ENCODE data around the gene SHOC2. TPM values are rescaled to one million over a fixed set of nuclear protein-coding genes. Genes with fewer than 3 reads are reported as not detected.

The SHOC2 gene
- total and polyA plus RNA-seq, 2 of the 13 experiments (the other 11 are each of a cell fraction or from before 2014, with no cell fraction given), result 8.6 to 25.5 TPM

DNA sequence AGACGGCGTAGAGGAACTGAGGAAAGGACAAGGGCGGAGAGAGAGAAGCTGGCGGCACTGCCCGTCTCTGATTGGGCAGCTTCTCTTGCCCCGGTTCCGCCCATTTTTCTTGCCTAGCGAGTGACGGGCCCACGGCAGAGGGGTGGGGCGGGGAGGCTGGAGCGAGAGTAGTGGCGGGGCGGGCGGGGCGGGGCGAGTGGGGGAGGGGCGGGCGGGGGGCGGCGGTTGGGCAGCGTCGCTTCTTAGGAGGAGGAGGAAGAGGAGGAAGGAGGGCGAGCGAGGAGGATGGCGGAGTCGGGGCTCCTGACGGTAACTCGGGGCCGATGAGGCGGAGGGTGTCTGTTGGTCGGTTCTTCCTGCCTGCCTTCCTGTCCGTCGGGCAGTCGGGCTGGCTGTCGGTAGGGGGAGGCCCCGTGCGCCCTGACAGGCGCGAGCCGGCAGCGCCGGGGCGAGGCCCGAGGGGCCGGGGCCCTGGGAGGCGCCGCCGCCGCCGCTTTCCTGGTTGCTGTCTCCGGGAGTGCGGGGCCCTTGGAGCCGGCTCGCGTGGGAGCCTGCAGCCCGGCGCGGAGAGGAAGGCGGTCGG is at the start of gene SHOC2 (continued):
- TF ChIP-seq, protein P1, sequence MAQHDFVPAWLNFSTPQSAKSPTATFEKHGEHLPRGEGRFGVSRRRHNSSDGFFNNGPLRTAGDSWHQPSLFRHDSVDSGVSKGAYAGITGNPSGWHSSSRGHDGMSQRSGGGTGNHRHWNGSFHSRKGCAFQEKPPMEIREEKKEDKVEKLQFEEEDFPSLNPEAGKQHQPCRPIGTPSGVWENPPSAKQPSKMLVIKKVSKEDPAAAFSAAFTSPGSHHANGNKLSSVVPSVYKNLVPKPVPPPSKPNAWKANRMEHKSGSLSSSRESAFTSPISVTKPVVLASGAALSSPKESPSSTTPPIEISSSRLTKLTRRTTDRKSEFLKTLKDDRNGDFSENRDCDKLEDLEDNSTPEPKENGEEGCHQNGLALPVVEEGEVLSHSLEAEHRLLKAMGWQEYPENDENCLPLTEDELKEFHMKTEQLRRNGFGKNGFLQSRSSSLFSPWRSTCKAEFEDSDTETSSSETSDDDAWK (CRISPR knock-in tag; IDR thresholded peaks at IDR 0.05), result no peak
- TF ChIP-seq ZNF720 (CRISPR knock-in tag; IDR thresholded peaks at IDR 0.05), result no peak
- 0 out of 2 replicates have a peak, but pooled peaks have one; percentile 38 for TF ChIP-seq PCBP1 (IDR thresholded peaks at IDR 0.05; ENCODE audit: borderline replicate concordance, low read depth, low read length)
- TF ChIP-seq RFXANK (CRISPR knock-in tag; IDR thresholded peaks at IDR 0.05), result no peak
- TF ChIP-seq SIN3A (IDR thresholded peaks at IDR 0.05; ENCODE audit: borderline replicate concordance, low read depth, low read length), result peak; percentile 67; the same call in 1 of the 2 replicates
- TF ChIP-seq CEBPZ (IDR thresholded peaks at IDR 0.05; ENCODE audit: low read length), result no peak
- TF ChIP-seq MIER3 (CRISPR knock-in tag; IDR thresholded peaks at IDR 0.05; ENCODE audit: borderline replicate concordance), result no peak
- no peak for TF ChIP-seq MLLT10 (CRISPR knock-in tag; IDR thresholded peaks at IDR 0.05)
- TF ChIP-seq ZBTB2 (CRISPR knock-in tag; IDR thresholded peaks at IDR 0.05; ENCODE audit: low read depth), result no peak; the same call in 1 of the 2 replicates
- TF ChIP-seq NCOA5 (CRISPR knock-in tag; IDR thresholded peaks at IDR 0.05), result no peak
- TF ChIP-seq ZNF75D (CRISPR knock-in tag; IDR thresholded peaks at IDR 0.05; ENCODE audit: borderline replicate concordance), result no peak
- TF ChIP-seq, protein P2, sequence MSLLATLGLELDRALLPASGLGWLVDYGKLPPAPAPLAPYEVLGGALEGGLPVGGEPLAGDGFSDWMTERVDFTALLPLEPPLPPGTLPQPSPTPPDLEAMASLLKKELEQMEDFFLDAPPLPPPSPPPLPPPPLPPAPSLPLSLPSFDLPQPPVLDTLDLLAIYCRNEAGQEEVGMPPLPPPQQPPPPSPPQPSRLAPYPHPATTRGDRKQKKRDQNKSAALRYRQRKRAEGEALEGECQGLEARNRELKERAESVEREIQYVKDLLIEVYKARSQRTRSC (CRISPR knock-in tag; IDR thresholded peaks at IDR 0.05; ENCODE audit: low read depth), result no peak
- no peak for TF ChIP-seq IRF2 (CRISPR knock-in tag; IDR thresholded peaks at IDR 0.05)
- TF ChIP-seq SNAI1 (CRISPR knock-in tag; IDR thresholded peaks at IDR 0.05; ENCODE audit: borderline replicate concordance), result no peak
- TF ChIP-seq ZNF556 (CRISPR knock-in tag; IDR thresholded peaks at IDR 0.05; ENCODE audit: borderline replicate concordance), result no peak
- TF ChIP-seq, protein P3, sequence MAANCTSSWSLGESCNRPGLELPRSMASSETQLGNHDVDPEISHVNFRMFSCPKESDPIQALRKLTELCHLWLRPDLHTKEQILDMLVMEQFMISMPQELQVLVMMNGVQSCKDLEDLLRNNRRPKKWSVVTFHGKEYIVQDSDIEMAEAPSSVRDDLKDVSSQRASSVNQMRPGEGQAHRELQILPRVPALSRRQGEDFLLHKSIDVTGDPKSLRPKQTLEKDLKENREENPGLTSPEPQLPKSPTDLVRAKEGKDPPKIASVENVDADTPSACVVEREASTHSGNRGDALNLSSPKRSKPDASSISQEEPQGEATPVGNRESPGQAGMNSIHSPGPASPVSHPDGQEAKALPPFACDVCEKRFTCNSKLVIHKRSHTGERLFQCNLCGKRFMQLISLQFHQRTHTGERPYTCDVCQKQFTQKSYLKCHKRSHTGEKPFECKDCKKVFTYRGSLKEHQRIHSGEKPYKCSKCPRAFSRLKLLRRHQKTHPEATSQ (CRISPR knock-in tag; IDR thresholded peaks at IDR 0.05; ENCODE audit: borderline replicate concordance), result no peak
- TF ChIP-seq POLR2A (IDR thresholded peaks at IDR 0.05; ENCODE audit: insufficient read depth in 1 of 2, low read depth in 2 of 2, low read length in 2 of 2), result peak; percentile 55 to 90; a peak in 3 of 4 replicates
- no peak for TF ChIP-seq FOXA3 (CRISPR knock-in tag; IDR thresholded peaks at IDR 0.05)
- TF ChIP-seq ZNF788 (CRISPR knock-in tag; IDR thresholded peaks at IDR 0.05; ENCODE audit: borderline replicate concordance), result no peak; the same call in 1 of the 2 replicates
- TF ChIP-seq, protein P4, sequence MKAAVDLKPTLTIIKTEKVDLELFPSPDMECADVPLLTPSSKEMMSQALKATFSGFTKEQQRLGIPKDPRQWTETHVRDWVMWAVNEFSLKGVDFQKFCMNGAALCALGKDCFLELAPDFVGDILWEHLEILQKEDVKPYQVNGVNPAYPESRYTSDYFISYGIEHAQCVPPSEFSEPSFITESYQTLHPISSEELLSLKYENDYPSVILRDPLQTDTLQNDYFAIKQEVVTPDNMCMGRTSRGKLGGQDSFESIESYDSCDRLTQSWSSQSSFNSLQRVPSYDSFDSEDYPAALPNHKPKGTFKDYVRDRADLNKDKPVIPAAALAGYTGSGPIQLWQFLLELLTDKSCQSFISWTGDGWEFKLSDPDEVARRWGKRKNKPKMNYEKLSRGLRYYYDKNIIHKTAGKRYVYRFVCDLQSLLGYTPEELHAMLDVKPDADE (CRISPR knock-in tag; IDR thresholded peaks at IDR 0.05), result no peak
- TF ChIP-seq MYC (CRISPR knock-in tag; IDR thresholded peaks at IDR 0.05; ENCODE audit: borderline replicate concordance), result no peak
